GM18526 (cell line): ENCODE results near the gene SPRED2.

Source experiments
- POLR2A ChIP-seq: IDR thresholded peaks from 3 replicates; pipeline ENCODE4 v1.6.1; 2011; ENCODE audit not compliant: insufficient read length; ENCODE audit errors: extremely low read depth

Gene SPRED2

DNA sequence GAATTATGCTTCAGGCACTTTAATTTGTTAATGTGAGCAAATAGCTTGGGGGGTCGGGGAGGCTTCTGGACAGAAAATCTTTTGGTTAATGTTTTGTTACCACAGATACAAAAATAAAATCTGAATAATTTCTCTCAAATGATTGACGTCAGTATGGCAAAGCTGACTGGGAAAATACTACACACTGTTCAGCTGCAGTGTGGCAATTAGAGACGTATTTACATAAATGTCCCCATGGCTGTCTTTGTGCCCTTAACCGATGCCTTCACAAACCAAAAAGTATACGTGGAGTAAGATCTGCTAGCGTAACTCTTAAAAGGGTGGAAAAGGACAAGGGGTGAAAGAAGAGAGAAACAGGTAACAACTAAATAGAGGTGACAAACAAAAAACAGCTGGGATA is 121.3 kb downstream of the SPRED2 start:
- no peak for TF ChIP-seq POLR2A

DNA sequence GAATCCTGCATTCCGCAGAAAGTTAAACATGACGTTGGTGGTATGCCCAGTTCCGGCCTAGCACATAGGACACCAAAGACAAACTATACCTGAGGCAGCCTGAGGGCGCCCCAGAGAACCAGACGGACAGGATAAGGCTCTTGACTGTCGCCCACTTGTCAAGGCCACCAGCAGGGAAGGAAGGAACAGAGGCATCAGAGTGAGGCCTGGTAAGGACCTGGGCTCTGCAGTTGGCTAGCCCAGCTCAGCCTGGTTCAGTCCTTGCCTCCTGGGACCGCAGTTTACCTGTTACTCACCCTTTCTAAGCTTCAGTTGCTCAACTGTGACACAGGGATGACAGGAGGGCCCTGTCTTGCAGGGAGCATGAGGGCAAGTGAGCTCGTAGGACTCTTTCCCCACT is 122.7 kb downstream of the SPRED2 start:
- no peak for TF ChIP-seq POLR2A

DNA sequence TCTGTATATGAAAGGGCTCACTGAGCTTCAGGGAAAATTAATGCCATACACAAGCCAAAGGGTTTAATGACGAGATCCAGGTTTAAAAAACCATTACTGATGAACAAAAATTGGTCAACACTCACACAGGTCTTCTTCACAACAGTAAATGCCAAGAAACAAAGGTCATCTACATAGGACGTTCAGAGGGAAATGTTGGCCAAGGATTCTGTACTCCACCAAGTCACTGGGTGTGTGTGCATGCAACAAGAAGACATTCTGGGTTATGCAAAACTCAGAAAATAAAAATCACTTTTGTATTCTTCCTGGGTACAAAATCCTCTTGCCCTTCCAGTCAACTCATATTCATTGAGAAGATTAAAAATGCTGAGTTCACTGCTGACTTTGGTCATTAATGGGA is 126.5 kb downstream of the SPRED2 start:
- TF ChIP-seq POLR2A, result no peak

DNA sequence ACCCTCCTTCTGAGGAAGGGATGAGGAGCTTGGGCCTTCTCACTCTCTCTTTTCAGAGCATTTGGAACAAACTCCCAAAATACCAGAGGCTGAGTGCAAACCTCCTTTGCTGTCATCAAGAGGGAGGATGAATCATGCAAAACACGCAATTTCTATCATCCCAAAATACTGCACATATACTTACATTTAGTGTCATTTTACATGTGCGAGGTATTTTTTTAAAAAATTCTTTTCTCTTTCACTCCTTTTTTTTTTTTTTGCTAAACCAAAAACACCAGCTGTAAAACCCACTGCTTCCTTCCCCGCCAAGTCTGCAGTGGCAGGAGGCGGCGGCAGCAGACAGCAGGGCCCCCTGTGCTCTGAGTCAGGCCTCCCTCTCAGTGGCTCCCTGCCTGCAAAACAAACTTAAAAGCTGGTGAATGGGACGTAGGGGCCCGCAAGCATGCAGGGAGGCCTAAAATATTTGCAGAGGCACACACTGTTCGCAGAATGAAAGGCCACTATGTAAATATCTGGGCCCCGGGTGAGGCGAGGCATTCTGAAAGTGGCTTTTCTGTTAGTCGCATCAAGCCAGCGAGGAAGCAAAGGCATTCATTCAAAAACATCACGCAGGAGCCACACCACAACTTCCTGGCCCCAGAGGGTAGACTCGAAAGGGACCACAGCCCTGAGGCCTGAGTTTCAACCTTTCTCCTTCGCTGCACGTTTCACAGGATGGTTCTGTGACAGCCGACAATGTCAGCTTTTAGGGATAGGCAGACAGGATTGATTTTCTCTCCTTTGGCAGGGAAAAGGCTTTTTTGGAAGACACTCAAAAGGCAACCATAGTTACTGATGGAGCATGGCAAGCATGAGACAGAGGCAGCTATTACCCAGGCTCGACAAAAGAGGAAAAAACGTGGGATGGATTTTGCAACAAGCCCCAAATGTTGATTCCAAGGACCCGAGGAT is 131.4 kb downstream of the SPRED2 start:
- TF ChIP-seq POLR2A, result no peak

DNA sequence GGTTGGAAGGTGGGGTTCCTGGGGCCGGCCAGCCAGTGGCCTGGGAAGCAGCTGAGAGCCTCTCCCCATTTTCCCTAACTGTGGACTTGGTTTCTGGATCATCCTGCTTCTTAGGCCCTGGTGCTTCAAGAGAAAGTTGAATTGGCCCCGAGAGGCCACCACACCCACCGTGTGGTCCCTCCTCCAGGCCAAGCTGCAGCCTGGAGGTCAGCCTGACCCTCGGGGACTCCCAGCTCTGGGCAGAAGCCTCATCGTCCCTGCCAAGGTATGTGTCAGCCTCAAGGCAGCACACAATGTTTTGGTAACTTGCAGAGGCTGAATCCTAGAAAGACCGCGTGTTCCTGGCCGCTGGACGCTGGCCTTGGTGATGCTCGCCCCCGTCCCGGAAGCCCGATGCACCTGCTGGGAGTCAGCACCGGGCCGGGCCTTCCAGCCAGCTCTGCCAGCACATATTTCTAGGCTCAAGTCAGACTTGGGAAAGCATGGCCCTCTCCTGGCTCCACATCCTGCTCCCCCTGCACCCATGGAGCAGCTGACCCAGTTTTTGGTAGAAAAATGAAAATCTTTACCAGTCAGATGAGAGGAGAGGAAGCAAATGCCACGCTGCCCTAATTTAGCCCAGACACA is 132.2 kb downstream of the SPRED2 start:
- no peak for TF ChIP-seq POLR2A

DNA sequence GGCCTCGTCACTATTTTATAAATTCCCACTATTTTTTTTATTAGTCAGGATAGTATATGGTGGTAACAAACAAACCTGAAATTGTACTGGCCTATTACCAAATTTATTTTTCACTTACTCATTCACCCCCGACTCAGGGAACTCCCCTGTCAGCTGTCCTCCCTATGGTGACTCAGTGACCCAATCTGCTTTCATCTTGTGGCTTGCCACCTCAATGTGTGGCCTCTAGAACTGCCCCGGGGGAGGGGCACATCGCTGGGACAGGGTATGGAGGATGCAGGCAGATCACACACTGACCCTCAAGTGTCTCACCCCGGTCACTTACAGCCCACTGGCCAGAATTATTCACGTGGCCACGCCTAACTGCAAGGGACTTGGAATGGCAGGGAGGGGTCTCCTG is 133.2 kb downstream of the SPRED2 start:
- no peak for TF ChIP-seq POLR2A

DNA sequence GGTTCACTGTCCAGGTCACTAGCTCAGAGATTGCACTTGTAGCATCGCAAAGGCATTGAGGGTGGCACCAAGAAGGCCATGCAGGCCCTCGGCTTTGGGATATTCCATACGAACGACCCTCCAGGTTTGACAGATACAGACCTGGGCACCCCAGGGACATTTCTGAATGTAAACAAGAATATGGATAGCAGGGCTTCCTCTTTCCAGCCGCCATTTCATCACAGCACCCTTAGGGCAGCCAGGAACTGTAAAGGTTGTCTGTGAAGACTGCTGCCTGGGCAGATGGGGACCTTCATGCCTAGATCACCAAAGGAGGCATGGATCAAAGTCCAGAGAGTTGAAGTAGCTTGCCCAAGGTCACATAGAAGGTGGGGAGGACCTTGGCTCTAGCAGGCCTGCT is 134.3 kb downstream of the SPRED2 start:
- no peak for TF ChIP-seq POLR2A

DNA sequence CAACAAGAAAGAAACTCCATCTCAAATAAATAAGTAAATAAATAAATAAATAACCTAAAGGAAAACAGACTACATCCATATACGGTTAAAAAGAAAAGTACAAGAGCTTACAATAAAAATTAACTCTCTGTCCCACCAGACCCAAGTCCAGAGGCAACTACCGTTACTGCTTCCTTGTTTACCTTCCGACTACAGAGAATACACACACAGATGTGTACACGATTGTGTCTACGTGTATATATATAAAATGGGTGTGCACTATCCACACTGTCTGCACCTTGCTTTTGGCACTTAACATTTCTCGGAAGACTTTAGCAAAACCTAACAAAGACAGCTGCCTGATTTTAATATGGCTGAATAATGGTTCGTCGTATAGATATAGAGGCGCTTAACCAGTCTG is 134.9 kb downstream of the SPRED2 start:
- no peak for TF ChIP-seq POLR2A

DNA sequence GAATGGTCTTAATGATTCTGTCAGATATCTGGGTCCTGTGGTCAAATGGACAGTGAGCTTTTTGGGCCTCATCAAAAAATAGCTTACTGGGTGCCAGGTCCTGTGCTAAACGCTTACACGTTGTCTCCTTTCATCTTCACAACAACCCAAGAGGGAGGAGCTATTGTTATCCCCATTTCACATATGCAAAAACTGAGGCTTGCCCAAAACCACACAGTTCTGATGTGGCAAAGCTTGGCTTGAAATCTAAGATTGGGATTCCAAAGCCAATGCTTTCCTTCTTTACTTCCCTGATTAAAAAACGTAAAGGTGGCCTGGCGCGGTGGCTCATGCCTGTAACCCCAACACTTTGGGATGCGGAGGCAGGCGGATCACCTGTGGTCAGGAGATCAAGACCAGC is 135.4 kb downstream of the SPRED2 start:
- TF ChIP-seq POLR2A, result no peak

DNA sequence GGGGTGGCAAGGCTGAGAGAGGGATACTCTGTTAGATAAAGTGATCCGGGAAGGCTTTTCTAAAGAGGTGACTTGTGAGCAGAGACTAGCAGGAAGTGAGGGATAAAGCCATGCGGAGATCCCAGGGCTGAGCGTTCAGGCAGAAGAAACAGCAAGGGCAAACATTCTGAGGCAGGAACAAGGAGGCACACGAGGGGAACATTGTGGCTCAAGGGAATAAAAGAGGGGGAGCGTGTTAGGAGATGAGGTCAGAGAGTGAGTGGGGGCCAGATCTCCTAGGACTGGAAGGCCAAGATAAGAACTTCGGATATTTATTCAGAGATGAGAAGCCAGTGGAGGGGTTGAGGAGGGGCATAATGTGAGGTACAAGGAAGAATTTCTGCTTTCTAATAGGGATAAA is 137.7 kb downstream of the SPRED2 start:
- no peak for TF ChIP-seq POLR2A

DNA sequence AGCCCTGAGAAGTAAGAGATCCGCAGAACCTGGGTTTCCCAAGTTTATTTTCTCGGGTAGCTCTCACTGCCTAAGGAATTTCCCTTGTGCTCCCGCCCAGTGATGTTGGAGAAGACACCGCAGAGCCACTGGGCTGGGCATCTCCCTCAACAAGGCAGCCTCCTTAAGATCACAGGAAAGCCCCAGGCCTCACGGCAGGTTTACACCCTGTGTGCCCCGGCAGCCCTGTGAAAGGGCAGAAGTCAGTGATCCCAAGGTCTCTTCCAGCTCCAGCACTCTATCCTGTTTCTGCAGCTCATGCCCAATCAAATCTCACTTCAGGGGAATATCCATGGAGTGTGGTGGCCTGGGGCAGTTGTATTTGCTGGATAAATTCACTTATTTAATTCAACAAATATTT is 138.3 kb downstream of the SPRED2 start:
- TF ChIP-seq POLR2A, result no peak

DNA sequence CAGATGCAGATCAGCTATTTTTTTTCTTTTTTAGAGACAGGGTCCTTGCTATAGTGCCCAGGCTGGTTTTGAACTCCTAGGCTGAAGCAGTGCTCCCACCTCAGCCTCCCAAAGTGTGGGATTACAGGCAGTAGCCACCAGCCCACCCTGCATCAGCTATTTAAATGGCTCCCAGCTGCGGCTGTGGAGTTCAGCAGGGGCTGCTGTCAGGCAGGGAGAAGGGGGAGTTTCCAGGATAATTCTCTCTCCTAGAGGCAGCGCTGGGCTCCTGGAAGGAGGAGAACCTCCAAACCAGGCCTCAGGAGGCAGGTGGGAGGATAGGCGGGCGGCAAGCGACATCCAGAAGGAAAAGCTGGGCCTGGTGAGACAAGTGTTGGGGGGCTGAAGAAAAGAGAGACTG is 139.0 kb downstream of the SPRED2 start:
- no peak for TF ChIP-seq POLR2A

DNA sequence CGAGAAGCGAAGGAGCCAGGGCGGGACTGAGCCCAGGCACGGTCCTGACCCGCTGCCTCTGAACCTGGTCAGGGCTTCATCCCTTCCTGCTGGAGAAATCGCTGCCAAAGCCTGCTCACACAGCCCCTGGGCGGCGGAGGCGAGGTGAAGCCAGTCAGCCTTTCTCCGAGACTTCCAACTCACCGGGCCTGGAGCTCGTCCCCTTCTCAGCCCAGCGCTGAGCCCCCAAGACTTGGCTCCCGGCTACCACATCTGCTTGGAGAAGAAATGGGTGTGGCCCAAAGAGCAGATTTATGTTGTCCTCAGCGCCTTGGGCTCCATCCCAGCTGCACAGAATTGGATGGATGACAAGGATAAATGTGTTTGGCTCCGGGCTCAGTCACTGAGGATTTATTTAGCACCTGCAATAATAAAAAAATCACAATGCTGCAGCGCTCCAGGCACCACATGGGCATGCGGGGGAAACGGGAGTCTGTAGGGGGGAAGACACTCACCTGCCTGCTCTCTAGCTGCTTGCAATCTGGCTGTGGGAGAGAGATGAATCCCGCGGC is 139.9 kb downstream of the SPRED2 start:
- TF ChIP-seq POLR2A, result no peak

DNA sequence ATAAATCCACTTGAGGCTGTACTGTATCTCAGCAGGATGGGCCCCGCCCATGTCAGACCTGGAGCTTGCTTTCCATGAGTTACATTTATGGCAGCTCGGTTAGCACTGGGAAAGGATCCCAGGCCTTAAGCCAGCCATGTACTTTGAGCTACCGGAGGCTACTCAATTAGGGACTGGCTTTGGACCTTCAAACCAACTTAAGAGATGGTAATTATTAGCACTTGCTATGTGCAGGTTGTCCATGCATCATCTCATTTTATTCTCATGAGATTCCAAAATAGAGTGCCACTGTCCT is 140.3 kb downstream of the SPRED2 start:
- no peak for TF ChIP-seq POLR2A

DNA sequence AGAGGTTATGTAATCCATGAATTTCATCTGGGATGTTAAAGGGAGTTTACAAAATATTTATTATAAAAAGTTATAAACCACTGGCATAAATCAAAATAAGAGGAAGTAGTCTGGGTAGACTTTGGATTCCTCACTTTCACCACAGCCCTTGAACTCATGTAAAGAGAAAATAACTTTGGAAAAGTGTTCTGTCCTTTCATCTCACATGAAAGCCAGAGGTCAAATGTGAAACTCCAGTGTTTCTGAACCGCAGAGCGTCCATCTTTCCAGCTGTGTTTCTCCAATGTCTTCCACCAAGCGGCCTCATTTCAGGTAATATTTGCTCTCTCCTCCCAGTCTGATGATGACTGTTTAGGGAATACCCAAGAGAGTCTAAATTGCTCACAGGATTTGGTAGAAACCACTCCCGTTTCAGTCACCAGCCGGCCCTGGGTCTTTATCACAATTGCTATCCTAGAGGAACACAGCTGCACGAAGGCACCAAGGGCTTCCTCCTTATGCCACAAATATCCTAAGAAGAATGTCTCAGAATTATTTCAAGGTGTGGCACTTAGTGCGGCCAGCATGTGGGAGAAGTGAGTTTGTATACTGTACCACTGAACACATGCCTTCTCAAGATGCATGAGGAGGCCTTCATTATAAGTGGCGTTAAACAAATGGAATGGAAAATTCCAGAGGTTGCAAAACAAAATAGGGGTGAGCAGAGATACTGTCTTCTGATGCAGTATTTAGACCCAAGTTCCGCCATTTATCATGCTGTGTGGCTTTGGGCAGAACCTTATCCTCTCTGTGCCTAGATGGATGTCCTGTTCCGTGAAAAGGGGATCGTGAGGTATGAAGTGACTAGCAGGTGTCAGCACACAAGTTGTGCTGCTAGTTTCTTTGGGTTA is 140.9 kb downstream of the SPRED2 start:
- TF ChIP-seq POLR2A, result no peak
